NCI-H146 treated with DMSO at 0.1 percent for 48 hours (cell line): ENCODE results near the gene CCL16.
"Not testable (repeated sequence)": the region's sequence is repeated elsewhere in the genome, so short reads cannot be mapped to it uniquely, and the experiment has no call there.

ENCODE experiments used
- DNase-seq: peaks from one replicate; lab custom pipeline; 2025; ENCODE audit not compliant: unreplicated experiment; lab: John Stamatoyannopoulos, UW

Gene CCL16

DNA sequence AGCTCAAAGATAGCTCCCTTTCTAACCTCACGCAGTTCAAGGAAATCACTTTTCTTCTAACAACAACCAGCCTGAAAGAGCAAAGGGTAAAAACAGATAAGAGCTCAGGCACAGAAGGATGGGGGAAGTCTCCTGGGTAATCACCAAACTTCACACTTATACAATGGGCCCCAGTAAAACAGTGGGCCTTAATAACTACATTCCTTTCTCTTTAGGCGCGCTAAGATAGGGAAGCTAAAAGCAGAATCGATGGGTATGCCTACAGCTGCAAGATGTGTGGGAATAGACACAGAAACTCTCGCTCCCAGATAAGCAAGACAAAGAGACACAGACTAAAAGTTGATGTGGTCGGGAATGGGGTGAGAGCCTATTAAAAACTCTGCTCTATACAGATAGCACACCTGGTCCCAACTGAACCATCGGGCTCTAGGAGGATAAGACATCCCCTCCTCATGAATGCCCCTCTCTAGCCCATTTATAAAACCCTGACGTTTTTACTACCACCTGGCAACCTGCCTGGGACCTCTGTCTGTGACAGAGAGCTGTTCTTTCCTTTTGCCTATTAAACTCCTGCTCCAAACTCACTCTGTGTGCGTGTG, 38.6 kb downstream of the CCL16 start:
- DNase-seq = no peak

DNA sequence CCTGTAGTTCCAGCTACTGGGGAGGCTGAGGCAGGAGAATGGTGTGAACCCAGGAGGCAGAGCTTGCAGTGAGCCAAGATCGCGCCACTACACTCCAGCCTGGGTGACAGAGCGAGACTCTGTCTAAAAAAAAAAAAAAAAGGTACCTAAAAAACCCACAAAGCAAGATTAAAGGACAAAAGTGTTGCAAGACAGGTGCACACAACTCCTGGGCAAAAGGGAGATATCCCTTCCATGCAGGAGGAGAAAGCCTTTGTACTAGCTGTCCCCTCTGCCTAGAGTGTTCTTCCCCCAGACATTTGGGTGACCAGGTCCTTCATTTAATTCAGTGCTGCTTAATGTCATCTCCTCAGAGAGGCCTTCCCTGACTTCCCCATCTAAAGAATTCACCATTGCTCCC, 42.8 kb downstream of the CCL16 start:
- not testable (repeated sequence) for DNase-seq

DNA sequence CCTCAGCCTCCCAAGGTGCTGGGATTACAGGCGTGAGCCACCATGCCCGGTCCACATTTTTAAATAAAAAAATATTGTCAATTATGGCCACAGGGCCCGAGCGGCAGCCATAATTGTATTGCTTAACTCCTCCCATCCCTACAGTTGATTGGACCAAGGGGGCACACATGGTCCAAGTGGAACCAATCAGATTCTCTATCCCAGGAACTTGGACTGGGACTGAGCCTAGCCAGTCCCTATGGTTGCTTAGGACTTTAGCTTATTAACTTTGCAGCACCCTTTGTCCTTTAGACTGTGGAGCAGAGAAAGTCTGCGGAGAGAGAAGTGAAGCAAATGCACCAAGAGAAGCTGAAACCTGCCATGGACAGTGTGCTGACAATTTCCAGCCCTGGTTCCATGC, 45.2 kb downstream of the CCL16 start:
- DNase-seq = no peak

DNA sequence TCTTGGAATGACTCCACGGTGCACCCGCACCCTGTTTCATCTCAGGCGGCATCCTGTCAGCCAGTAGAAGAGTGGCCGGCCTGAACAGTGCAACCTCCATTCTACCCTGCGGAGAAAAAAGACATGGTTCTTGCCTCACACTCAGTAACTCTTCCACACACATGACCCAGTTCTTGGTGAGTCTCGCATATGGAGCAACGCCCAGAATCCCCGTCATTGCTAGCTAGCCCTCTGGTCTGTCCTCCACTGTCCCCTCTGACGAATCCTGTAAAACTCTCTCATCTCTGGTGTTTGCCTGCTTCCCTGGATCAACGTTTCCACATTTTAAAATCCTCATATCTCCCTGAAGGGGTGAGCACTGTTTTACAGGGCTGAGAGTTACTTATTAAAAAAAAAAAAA, 46.5 kb downstream of the CCL16 start:
- no peak for DNase-seq

DNA sequence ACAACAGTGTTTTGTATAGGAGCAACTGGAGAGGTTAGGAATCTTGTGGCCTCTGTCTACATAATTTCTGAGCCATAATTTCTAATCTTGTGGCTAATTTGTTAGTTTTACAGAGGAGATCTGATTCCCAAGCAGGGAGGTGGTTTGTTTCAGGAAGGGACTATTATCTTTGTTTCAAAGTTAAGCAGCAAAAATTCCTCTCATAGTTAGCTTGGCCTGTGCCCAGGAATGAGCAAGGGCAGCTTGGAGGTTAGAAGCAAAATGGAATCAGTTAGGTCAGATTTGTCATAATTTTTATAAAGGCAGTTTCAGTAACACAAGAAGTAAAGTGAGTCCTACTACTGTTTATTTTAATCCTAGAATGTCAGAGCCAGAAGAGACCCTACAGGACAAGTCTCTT, 48.7 kb downstream of the CCL16 start:
- DNase-seq = no peak

GRCh38 chr17:35931794-35932425, 49.4 kb downstream of the CCL16 start:
- no peak for DNase-seq

DNA sequence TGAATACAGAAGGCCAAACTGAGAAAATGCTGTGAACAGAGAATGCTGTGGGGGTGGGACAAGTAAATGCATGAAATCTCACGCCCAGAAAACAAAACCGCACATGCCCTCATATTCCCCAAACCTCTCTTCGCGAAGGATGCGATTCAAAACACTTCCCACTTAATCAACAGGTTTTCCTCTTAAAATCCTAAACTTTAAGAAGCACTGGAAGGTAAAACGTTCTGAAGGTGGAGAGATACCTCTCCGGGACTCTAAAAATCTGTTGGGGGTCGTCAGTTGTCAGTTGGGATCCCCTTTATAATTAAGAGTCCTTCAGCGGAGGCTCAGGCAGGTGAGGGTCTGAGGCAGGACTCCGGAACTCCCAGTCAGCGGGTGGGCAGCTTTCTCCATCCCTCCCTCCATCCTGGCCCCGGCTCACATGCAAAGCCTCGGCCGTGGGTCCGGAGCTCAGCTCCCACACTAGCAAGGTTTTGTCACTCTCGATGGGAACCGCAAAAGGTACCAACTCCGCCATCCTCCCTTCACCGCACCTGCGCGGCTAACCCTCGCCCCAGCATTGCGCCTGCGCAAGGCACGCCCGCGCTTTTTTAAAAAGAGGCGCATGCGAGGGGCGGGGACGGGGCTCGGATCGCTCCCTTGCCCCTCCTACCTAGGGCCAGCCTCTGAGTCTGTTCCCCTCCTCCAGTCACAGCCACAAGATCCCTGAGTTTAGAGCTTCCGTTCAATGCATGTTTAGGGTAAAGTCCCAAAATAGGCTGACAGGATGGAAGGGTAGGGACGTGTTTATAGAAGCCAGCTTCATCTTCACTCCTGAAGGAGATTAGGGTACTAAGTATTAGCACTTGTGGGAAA, 50.9 kb downstream of the CCL16 start, which contains the start of gene RDM1:
TSS of gene RDM1 (minus strand) at position 563 of the 855 bp plus-strand sequence. CDS start at position 517, 46 bp downstream.
- peak; percentile 71 for DNase-seq

DNA sequence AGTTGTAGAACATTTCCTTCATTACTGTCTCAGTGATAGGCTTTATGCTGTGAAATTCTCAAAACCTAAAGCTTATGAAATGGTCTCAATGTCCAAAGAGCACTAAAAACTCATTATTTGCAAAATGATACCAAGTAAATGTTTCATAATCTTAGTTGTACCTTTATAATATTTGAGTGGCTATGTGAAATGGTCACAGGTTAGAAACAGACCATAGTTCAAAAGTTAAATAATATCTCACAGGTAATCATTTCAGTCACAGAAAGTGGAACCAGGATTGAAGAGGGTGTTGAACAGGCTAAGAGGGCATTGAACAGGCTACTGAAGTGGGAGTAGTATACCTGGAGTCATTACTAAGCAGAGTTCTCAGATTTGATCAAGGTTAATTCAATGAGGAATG, 53.6 kb downstream of the CCL16 start:
- no peak for DNase-seq
